ENCODE data around the gene PNPO.

DNA sequence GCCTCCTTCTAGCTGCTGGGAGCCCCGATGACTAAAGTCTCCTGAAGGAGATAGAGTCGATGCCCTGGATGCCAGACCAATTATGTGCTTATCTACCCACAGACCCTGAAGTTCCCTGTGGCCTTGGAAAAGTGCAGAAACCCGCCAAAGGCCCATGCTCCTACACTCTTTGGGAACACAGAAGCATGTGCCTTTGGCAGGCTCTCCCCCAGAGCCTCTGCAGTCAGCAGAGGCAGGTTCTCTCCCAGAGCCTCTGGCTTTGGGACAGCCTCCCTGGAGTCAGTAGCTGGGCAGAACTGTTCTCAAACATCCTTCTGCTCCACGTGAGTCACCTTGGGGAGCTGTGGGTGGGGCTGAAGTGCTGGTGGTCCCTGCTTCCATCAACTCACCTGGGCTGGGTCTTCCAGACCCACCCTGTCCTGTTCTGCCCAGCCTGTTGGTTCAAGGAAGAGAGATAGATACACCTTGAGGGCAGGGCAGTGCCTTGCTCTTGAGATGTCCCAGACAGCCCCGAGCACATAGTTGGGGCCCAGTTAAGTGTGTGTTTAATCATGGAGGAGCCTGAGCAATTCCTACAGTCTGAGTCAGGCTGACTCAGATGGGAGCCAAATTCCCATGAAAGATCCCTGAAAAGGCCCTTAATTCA lies 26.4 kb downstream of the PNPO start:
- no peak for TF ChIP-seq POLR2A (IDR thresholded peaks at IDR 0.05; ENCODE audit: low read length)
- no peak for TF ChIP-seq GATA1 (IDR thresholded peaks at IDR 0.05; ENCODE audit: low read depth, low read length)

All from erythroblast (primary cell).